NCI-H748 (cell line): ENCODE results near the gene KCNT1.

Experiments
- DNase-seq: peaks from one replicate; lab custom pipeline; 2025; ENCODE audit not compliant: unreplicated experiment; lab: John Stamatoyannopoulos, UW

Gene KCNT1

DNA sequence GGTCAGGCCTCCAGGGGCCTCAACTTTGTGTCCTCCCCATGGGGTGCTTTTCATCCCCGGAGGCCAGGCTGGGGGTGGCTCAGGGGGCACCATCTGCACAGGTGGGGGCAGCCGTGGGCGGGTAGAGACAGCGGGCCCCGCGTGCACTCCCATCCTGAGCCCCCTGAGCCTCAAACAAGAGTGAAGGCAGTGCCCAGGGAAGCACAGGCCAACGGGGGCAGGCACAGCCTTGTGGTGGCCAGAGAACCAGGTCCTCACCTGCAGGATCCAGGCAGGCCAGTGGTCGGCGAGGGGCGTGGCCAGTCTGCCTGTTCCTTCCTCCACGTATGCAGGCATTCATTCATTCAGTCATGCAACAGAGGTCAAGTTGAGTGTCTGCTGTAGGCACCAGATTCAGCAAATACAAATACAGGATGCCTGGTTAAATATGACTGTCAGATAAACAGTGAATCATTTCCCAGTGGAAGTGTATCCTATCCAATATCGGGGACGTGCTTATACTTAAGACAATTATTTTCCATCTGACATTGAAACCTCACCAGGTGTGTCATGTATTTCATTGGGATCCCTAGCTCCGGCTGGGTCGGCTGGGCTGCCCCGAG lies 22.3 kb downstream of the KCNT1 start:
- no peak for DNase-seq

GRCh38 chr9:135726138-135726853 lies 24.3 kb downstream of the KCNT1 start:
- DNase-seq = no peak

GRCh38 chr9:135727257-135727875 lies 25.4 kb downstream of the KCNT1 start:
- no peak for DNase-seq

DNA sequence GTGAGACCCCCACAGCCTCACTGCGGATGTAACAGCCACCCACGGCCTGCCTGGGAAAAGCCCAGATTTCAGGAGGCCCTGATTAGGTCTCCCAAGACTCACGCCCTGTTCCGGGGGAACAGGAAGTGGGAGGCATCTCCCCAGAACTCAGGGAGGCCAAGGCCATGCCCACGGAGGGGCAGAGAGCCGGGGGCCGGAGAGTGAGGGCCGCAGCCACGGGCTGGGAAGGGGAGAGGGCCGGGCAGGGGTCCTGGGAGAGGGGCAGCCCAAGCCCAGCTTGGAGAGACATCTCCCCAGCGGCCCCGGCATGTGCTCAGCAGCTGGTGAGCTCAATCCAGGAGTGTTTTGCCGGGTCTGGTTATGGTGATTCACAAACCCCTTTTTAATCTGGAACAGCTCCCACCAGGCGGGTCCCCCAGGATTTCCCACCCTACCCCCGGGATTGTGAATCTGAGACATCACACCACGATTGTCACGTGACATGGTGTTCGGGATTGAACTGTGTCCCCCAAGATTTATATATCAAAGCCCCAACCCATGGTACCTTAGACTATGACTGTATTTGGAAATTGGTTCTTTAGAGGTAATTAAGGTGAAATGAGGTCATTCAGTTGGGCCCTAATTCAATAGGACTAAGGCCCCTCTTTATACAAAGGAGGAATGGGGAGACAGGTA lies 26.6 kb downstream of the KCNT1 start:
- no peak for DNase-seq

- DNase-seq = no peak
Measured at GRCh38 chr9:135729480-135729879, 27.5 kb downstream of the KCNT1 start.

DNA sequence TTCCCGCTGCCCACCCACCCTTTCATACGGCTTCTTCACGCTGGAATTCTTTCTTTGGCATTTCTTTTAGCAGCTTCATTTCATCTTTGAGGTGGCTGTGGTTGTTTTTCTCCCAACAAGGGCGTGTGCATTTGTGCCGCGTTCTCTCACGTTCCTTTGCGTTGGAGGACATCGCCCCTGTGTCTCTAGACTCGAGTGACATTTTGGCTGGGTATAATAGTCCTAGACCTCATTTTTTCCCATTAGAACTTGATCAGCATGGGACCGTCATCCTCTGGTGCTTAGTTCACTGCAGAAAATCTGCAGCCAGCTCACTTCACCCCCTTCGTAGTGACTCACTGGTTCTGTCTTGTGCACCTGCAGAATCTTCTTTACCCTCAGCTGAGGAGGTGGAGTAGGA lies 29.5 kb downstream of the KCNT1 start:
- no peak for DNase-seq

- no peak for DNase-seq
Measured at GRCh38 chr9:135732569-135733257, 30.7 kb downstream of the KCNT1 start.

DNA sequence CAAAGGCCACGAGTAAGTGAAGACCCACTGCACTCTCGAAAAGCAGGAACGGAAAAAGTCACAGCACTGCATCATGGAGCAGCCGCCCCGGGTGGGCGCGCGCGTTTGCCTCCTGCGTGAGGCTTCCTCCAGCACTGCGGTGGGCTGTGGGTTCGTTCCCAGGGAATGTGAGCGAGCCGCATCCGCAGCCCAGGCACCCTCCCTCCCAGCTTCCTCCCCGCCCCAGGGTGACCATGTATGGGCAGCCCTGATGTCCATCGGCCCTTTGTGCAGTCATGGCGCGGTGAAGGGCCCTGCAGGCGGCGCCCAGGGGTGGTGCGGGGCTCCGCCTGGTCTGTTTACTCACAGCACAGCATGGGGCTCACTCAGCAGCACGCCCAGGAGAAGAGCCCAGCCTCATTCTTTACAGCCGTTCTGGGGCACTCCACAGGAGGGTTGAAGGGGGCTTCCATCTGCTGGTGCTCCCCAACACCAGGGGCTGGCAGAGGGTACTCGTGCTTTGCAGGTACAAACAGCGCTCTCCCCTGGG lies 32.7 kb downstream of the KCNT1 start:
- no peak for DNase-seq

GRCh38 chr9:135736272-135736978 lies 34.4 kb downstream of the KCNT1 start:
- DNase-seq = peak; percentile 32

DNA sequence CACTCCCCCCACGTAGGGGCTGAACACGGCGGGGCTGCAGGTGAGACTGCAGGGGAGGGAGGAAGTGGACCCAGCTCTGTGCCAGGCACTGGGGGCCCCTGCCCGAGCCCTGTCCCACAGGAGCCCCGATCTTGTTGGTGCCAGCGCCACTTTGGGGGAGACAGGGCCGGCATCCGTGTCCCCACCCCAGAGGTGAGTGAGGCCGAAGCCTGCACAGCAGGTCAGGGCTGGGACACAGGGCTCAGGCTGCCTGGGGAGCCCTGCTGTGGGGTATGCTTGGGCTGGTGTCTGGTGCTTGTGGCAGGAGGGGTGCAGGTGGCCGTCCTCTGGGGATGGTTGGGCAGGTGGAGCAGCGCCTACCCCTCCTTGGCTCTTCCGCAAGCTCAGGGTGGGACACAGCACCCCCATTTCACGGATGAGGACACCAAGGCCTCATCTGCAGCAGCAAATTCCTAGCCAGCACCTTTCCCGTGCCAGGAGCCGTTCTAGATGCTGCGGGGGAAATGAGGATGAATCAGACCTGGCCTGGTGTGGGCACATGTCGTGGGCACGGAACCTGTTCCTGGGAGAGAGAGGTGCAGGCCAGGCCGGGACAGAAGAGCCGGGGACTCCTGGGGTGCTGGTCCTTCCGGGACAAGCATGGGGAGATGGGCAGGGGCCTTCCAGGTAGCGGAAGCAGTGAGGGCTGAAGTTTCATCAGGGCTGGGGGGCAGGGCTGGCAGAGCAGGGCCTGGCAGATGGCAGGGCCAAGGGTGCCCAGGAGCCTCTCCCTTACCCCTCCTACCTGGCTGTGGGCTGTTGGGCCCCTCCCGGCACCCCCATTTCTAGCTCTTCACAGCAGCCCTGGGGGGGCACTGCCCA lies 35.2 kb downstream of the KCNT1 start:
- DNase-seq = no peak

DNA sequence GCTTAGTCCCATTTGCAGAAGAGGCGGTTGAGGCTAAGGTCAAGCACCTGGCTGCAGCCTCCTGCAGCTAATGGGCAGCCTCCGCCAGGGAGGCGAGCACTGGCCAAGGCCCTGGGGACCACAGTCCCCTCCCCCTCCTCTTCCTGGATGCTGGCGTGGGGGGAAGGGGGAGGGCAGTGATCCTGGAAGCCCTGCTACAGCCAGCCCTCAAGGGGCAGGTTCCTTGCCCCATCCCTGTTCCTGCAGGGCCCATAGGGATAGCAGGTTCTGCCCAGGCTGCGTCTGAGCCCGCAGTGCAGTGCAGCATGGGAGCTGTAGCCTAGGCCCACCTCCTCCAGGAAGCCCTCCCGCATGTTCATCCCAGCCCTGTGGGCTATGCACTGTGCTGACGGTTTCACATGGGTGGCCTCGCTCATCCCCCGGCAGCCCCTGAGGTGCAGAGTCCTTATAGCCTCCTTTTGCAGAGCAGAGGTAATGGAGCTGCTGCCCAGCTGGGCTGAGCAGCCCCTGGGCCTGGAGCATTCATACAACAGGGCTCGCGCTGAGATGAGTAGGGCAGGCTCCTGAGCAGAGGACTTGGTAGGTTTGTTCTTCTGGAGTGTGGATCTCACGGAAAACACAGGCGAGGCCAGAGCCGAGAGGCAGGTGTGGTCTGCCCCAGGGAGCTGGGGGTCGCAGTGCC lies 36.0 kb downstream of the KCNT1 start:
- DNase-seq = peak; percentile 18

DNA sequence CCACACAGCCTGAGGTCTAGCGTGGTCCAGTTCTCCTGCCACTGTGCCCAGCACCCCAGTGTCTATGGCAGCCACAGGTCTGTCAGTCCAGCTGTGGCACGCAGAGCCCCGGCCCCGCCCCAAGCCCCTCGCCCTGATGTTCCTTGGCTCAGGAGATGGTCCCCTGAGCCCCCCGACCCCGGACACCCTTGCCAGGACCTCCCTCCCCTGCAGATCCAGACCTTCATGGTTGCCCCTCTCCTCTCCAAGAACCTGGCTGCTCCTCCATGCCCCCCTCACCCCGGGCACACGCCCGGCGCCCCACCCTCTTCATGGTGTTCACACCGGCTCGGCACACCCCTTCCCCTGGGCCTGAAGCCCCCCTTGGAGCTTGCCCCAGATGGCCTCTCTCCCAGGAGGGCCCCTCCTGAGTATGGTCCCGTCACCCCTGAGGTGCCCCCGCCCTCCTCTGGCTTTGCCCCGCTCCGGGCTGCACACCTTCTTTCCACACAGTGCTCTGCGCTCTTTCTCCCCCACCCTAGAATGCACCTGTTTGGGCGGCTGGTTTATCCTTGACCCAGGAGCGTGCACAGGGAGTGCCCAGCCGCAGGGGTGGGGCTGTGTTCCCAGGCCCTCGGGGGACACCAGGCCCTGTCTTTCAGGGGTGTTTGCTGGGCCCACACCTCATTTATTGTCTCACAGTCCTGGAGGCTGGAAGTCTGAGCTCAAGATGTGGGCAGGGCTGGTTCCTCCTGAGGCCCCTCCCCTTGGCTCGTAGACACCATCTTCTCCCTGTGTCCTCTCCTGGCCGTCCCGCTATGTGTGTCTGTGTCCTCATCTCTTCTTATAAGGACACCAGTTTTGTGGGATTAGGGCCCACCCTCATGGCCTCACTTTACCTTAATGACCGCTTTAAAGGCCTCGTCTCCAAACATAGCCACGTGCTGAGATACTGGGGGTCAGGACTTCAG lies 37.6 kb downstream of the KCNT1 start:
- no peak for DNase-seq

DNA sequence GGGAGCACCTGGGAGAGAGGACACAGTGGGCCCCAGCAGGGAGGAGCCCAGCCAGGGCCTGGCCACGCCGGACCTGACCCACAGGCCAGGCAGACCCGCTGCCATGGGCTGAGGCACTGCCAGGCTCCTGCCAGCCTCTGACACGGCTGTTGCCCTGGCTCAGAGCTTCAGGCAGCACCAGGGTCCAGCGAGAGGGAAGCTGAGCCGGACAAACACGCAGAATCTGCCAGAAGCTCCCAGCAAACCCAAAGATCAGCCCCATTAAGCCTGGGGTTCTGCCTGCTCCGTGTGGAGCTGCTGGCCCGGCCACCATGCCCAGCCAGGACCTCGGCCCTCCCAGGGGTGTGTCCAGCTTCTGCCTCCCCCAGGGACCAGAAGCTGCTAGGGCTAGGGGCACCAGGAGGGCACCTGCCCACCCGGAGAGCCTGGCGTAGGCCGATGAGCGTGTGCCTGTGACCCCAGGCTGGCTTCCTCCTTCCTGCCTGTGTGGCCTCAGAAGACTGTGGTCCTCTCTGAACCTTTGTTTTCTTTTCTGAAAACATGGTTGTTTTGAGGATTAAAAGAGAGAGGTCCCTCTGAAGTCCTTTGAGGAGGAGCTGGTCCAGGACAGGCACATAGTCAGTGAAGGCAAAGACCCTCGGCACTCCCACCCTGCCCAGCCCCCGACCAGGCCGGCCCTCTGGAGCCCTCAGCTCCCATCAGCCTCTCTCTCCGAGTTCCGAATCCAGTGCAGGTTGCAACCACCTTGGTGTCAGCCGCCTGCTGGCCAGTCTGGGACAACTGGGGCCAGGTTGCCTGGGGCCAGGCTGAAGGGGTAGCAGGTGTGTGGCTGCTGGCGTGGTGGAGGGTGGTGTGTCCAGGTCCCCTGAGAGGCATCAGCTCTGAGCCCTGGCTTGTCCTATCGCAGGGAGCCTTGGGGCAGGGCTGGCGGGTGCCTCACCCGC lies 39.6 kb downstream of the KCNT1 start:
- DNase-seq = no peak

- no peak for DNase-seq
Measured at GRCh38 chr9:135743021-135743420, 41.0 kb downstream of the KCNT1 start.

DNA sequence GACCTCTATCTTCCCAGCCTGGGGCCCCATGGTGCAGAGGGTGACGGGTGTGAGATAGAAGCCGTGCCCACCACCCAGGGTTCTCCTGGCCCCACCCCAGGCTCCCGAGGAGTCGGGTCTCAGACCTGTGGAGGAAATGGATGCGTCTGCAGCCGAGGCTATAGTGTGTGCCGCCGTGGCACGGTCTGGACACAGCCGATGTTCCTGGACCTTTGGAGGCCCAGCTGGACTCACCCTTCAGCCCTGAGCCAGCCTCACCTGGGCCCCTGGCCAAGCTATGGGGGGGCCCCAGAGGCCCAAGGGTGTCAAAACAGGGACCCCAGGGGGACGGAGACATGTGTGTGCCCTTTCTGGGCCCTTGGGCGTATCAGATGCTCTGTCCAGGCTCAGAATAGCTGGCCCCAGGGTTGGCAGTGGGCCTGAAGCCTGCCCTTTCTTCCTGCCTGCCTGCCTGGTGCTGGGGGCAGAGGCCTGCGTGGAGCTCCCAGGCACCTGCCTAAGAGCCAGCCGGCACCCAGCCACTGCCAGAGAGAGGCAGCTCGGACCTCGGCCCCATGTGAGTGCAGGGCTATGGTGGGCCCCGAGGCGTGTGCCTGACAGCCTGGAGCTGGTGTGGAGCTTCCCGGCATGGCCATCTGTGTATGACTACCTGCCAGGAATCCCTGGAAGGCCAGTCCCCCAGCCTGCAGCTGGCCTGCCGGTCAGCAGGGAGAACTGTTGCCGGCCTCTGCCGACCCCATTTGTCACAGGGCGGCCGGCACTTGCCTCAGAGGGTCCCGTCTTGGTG lies 41.8 kb downstream of the KCNT1 start:
- DNase-seq = no peak
